H1 (cell line): ENCODE results near the gene PIK3R1. TPM values are rescaled to one million over a fixed set of nuclear protein-coding genes. Genes with fewer than 3 reads are reported as not detected.

Source experiments
- CTCF ChIA-PET: fragments of 300-600 bp; sonication (Branson Sonifier 250); formaldehyde crosslinking; loops from one replicate; lab custom pipeline; 2021; ENCODE audit not compliant: partially characterized antibody; lab: Charles Lee
- POLR2A ChIA-PET: fragments of 300-600 bp; sonication (Branson Sonifier 250); formaldehyde crosslinking; loops from one replicate; lab custom pipeline; 2021; ENCODE audit warnings: inconsistent platforms; ENCODE audit not compliant: partially characterized antibody; lab: Charles Lee
- DNase-seq, 2 experiments: peaks; one replicate each; pipeline versions ENCODE4 v3.0.0 to v3.0.0-alpha.2; 2010 to 2022; ENCODE audit warnings: low spot score in 2 of 2, low read depth in 1 of 2, mixed read lengths in 1 of 2
- FAIRE-seq: peaks from 2 replicates; lab custom pipeline; 2011; peaks lifted over from hg19 to GRCh38; lab: Jason Lieb, UNC
- H2AFZ ChIP-seq: 2 replicates; pipeline ENCODE4 v1.8.1; 2012; ENCODE audit warnings: low read length, inconsistent platforms
- H2AK5ac ChIP-seq: 2 replicates; pipeline ENCODE4 v1.6.1; 2013; ENCODE audit warnings: low read depth, low read length
- H2BK120ac ChIP-seq: replicated peaks from 2 replicates; pipeline ENCODE3; 2013; ENCODE audit warnings: low read depth, low read length, inconsistent platforms
- H2BK12ac ChIP-seq: 2 replicates; pipeline ENCODE4 v1.6.1; 2013; ENCODE audit warnings: low read depth, low read length
- H2BK15ac ChIP-seq: 2 replicates; pipeline ENCODE4 v1.6.1; 2013; ENCODE audit warnings: low read length
- H2BK20ac ChIP-seq: 2 replicates; pipeline ENCODE4 v1.6.1; 2013; ENCODE audit warnings: low read length
- H2BK5ac ChIP-seq: 2 replicates; pipeline ENCODE4 v1.6.1; 2013; ENCODE audit warnings: low read depth, low read length
- H3K14ac ChIP-seq: 2 replicates; pipeline ENCODE4 v1.6.1; 2013; ENCODE audit warnings: inconsistent platforms; ENCODE audit not compliant: insufficient read length
- H3K18ac ChIP-seq: 2 replicates; pipeline ENCODE4 v1.6.1; 2013; ENCODE audit warnings: low read length; ENCODE audit errors: extremely low read depth
- H3K23ac ChIP-seq: 2 replicates; pipeline ENCODE4 v1.6.1; 2013; ENCODE audit warnings: inconsistent platforms; ENCODE audit not compliant: insufficient read length
- H3K23me2 ChIP-seq: 2 replicates; pipeline ENCODE4 v1.6.1; 2013; ENCODE audit warnings: low read depth, low read length
- H3K27ac ChIP-seq: 2 replicates; pipeline ENCODE4 v1.6.1; 2011; ENCODE audit warnings: low read depth, low read length, inconsistent platforms
- H3K27me3 ChIP-seq, 4 experiments: replicated peaks in 1 of 4; 1 replicate in 1 of 4; 2 replicates in 3 of 4; pipeline versions ENCODE4 v1.6.1 to v1.8.1; 2011 to 2013; ENCODE audit warnings: low read length in 3 of 4, mild to moderate bottlenecking in 3 of 4, inconsistent platforms in 2 of 4, mixed read lengths in 2 of 4, moderate library complexity in 1 of 4; ENCODE audit not compliant: control insufficient read depth in 3 of 4, insufficient read depth in 3 of 4; ENCODE audit errors: extremely low read depth in 1 of 4
- H3K36me3 ChIP-seq, 4 experiments: 2 replicates each; pipeline versions ENCODE4 v1.6.1 to v1.8.1; 2011 to 2013; ENCODE audit warnings: mild to moderate bottlenecking in 4 of 4, low read length in 3 of 4, moderate library complexity in 2 of 4, control low read depth in 1 of 4, inconsistent platforms in 1 of 4; ENCODE audit not compliant: insufficient read depth in 4 of 4, control insufficient read depth in 2 of 4
- H3K4ac ChIP-seq: replicated peaks from 2 replicates; pipeline ENCODE3; 2013; ENCODE audit warnings: low read length, low read depth, mixed read lengths, inconsistent platforms; ENCODE audit not compliant: insufficient read length
- H3K4me1 ChIP-seq, 4 experiments: replicated peaks in 1 of 4; 1 replicate in 1 of 4; 2 replicates in 3 of 4; pipeline versions ENCODE4 v1.6.1 to v1.8.1; 2011 to 2013; ENCODE audit warnings: low read length in 3 of 4, inconsistent platforms in 2 of 4, mixed read lengths in 1 of 4; ENCODE audit not compliant: insufficient read depth in 4 of 4, control insufficient read depth in 3 of 4
- H3K4me2 ChIP-seq, 2 experiments: 2 replicates each; pipeline versions ENCODE4 v1.6.1 to v1.8.1; 2011 to 2013; ENCODE audit warnings: low read depth in 2 of 2, low read length in 2 of 2, control low read depth in 1 of 2, inconsistent platforms in 1 of 2, mild to moderate bottlenecking in 1 of 2; ENCODE audit not compliant: insufficient read depth in 1 of 2
- H3K4me3 ChIP-seq, 4 experiments: fragments of 200-600, 300-600 bp in 1 of 4; sonication (generic), shearing (Covaris generic), sonication (Bioruptor Twin) in 1 of 4; 2 replicates each; pipeline versions ENCODE4 v1.5.1 to v1.8.1; 2011 to 2016; ENCODE audit warnings: low read length in 4 of 4, low read depth in 3 of 4, control low read depth in 2 of 4, inconsistent platforms in 2 of 4, mild to moderate bottlenecking in 2 of 4, mixed read lengths in 1 of 4, moderate library complexity in 1 of 4; ENCODE audit not compliant: insufficient read depth in 2 of 4; ENCODE audit errors: extremely low read depth in 1 of 4
- H3K56ac ChIP-seq: replicated peaks from 2 replicates; pipeline ENCODE3; 2013; ENCODE audit warnings: low read depth, mild to moderate bottlenecking, mixed read lengths, low read length, inconsistent platforms; ENCODE audit not compliant: insufficient read length
- H3K79me1 ChIP-seq: 2 replicates; pipeline ENCODE4 v1.6.1; 2013; ENCODE audit warnings: low read depth, low read length, control low read depth
- H3K79me2 ChIP-seq, 2 experiments: 2 replicates each; pipeline versions ENCODE4 v1.6.1 to v1.8.1; 2012 to 2013; ENCODE audit warnings: low read length in 2 of 2, mild to moderate bottlenecking in 2 of 2, inconsistent platforms in 1 of 2; ENCODE audit not compliant: insufficient read depth in 2 of 2, control insufficient read depth in 1 of 2
- H3K9ac ChIP-seq, 4 experiments: replicated peaks in 1 of 4; 1 replicate in 1 of 4; 2 replicates in 3 of 4; pipeline versions ENCODE4 v1.6.1 to v1.8.1; 2011 to 2013; ENCODE audit warnings: low read depth in 3 of 4, low read length in 3 of 4, control low read depth in 2 of 4, mild to moderate bottlenecking in 2 of 4, moderate library complexity in 2 of 4, inconsistent platforms in 1 of 4; ENCODE audit errors: extremely low read depth in 1 of 4
- H3K9me3 ChIP-seq, 2 experiments: 2 replicates each; pipeline versions ENCODE4 v1.6.1 to v1.8.1; 2012 to 2013; ENCODE audit warnings: mild to moderate bottlenecking in 2 of 2, moderate library complexity in 2 of 2, control low read depth in 1 of 2, inconsistent platforms in 1 of 2, low read depth in 1 of 2, low read length in 1 of 2, mixed read lengths in 1 of 2; ENCODE audit not compliant: insufficient read depth in 2 of 2
- H4K20me1 ChIP-seq, 2 experiments: replicated peaks in 1 of 2; 2 replicates each; pipeline versions ENCODE3 to v1.8.1; 2011 to 2013; ENCODE audit warnings: inconsistent platforms in 2 of 2, low read length in 2 of 2, mild to moderate bottlenecking in 1 of 2; ENCODE audit not compliant: insufficient read depth in 2 of 2, control insufficient read depth in 1 of 2
- H4K5ac ChIP-seq: 2 replicates; pipeline ENCODE4 v1.6.1; 2013; ENCODE audit warnings: low read length, low read depth, mixed read lengths, inconsistent platforms; ENCODE audit not compliant: insufficient read length
- H4K8ac ChIP-seq: 2 replicates; pipeline ENCODE4 v1.8.0; 2013; ENCODE audit warnings: mild to moderate bottlenecking, moderate library complexity, low read length, inconsistent platforms; ENCODE audit not compliant: insufficient read depth; ENCODE audit errors: extremely low read depth
- H4K91ac ChIP-seq: replicated peaks from 2 replicates; pipeline ENCODE3; 2013; ENCODE audit warnings: low read length, mixed read lengths, inconsistent platforms; ENCODE audit not compliant: insufficient read length
- CEBPB ChIP-seq: IDR thresholded peaks from 2 replicates; pipeline ENCODE4 v1.6.1; 2012; ENCODE audit warnings: low read depth, low read length
- CREB1 ChIP-seq: IDR thresholded peaks from 2 replicates; pipeline ENCODE4 v1.6.1; 2012; ENCODE audit warnings: inconsistent platforms
- GABPA ChIP-seq: IDR thresholded peaks from 2 replicates; pipeline ENCODE4 v1.6.1; 2011; ENCODE audit warnings: mild to moderate bottlenecking, low read length, moderate library complexity, borderline replicate concordance; ENCODE audit not compliant: insufficient read depth
- HDAC2 ChIP-seq, 2 experiments: fragments of 300-600 bp in 1 of 2; sonication (generic) in 1 of 2; IDR thresholded peaks; 2 replicates each; pipeline ENCODE4 v1.6.1; 2011 to 2012; ENCODE audit warnings: low read depth in 2 of 2, low read length in 2 of 2, mild to moderate bottlenecking in 2 of 2, moderate library complexity in 2 of 2, borderline replicate concordance in 1 of 2, inconsistent platforms in 1 of 2
- MAFK ChIP-seq: IDR thresholded peaks from 2 replicates; pipeline ENCODE4 v1.6.1; 2012; ENCODE audit warnings: low read depth, mild to moderate bottlenecking, improper control_type of control experiment, low read length
- NANOG ChIP-seq: IDR thresholded peaks from 2 replicates; pipeline ENCODE4 v1.6.1; 2011; ENCODE audit warnings: low read length, low read depth, mild to moderate bottlenecking, inconsistent platforms; ENCODE audit not compliant: insufficient read depth, poor library complexity, severe bottlenecking
- NRF1 ChIP-seq: IDR thresholded peaks from 2 replicates; pipeline ENCODE4 v1.6.1; 2011; ENCODE audit warnings: mild to moderate bottlenecking, low read depth, low read length, improper control_type of control experiment
- PHF8 ChIP-seq: fragments of 200-600 bp; sonication (generic); conservative IDR thresholded peaks from 2 replicates; pipeline ENCODE4 v1.7.1; 2012; ENCODE audit warnings: low read depth, mild to moderate bottlenecking, inconsistent platforms, low read length, moderate library complexity
- POLR2A ChIP-seq, 2 experiments: IDR thresholded peaks; 1 replicate in 1 of 2; 2 replicates in 1 of 2; pipeline ENCODE4 v1.6.1; 2011; ENCODE audit warnings: low read depth in 2 of 2, low read length in 2 of 2, mild to moderate bottlenecking in 2 of 2; ENCODE audit errors: control extremely low read depth in 1 of 2
- RAD21 ChIP-seq, 2 experiments: IDR thresholded peaks in 1 of 2; conservative IDR thresholded peaks in 1 of 2; 2 replicates each; pipeline ENCODE4 v1.6.1; 2011; ENCODE audit warnings: low read depth in 2 of 2, low read length in 2 of 2, improper control_type of control experiment in 1 of 2, inconsistent platforms in 1 of 2, mild to moderate bottlenecking in 1 of 2, moderate library complexity in 1 of 2
- RFX5 ChIP-seq: IDR thresholded peaks from 2 replicates; pipeline ENCODE4 v1.6.1; 2011; ENCODE audit warnings: low read depth, low read length, improper control_type of control experiment, borderline replicate concordance
- ZNF274 ChIP-seq: IDR thresholded peaks from 2 replicates; pipeline ENCODE4 v1.7.0; 2012; ENCODE audit warnings: low read length, borderline replicate concordance; ENCODE audit errors: extremely low read depth
- WGBS, 2 experiments: shearing (Covaris generic) in 1 of 2; methylation state at CpG; one replicate each; pipeline versions ENCODE4 v1.1.6 to v1.1.7; 2013 to 2015; ENCODE audit warnings: low lambda C conversion rate in 2 of 2, mixed read lengths in 2 of 2, inconsistent platforms in 1 of 2, low coverage in 1 of 2, missing lambda C conversion rate in 1 of 2; ENCODE audit not compliant: insufficient replicate concordance in 2 of 2, insufficient coverage in 1 of 2, insufficient read length in 1 of 2; ENCODE audit errors: extremely low coverage in 1 of 2, missing lambda C conversion rate in 1 of 2; 5-methylcytosine and 5-hydroxymethylcytosine counted together
- polyA plus RNA-seq, 7 experiments: library from polyadenylated mRNA; depleted of rRNA in 3 of 7; stranded (reverse) in 5 of 7; unstranded in 2 of 7; fragments of >200 nt in 5 of 7; fragments of 200-250 nt in 2 of 7; gene quantifications; 1 replicate in 5 of 7; 2 replicates in 1 of 7; 4 replicates in 1 of 7; pipeline versions ENCODE4 v1.2.1 to v1.2.3, GENCODE V29; 2011 to 2013; ENCODE audit warnings: missing spikeins in 2 of 7, mixed read lengths in 2 of 7
- total RNA-seq: library from RNA; stranded (reverse); fragmentation: NEBNext Ultra II Directional; extraction: Animal tissue kit (Norgen Biotek cat#: 25700); gene quantifications from 2 replicates; pipeline ENCODE4 v1.2.1, GENCODE V29; 2021
- TF ChIP-seq, protein P1 (sequence below): IDR thresholded peaks from 2 replicates; pipeline ENCODE4 v1.6.1; 2012; ENCODE audit warnings: inconsistent platforms

The PIK3R1 gene
- total and polyA plus RNA-seq, 2 of the 8 experiments (the other 6 are each of a cell fraction or from before 2014, with no cell fraction given): 2.3 to 13.7 TPM

- Histone ChIP-seq H3K9me3 (no peaks in the 10 kb centered on the region; a peak in 1 of 4 replicates), H3K4me1 (no peaks in the 10 kb centered on the region), H3K4me2 (no peak overlapping the region), H3K79me2 (peaks cover 0 to 19% of the 10 kb centered on the region in 2 experiments; a peak in 2 of 4 replicates), H2BK5ac (no peak overlapping the region), H3K18ac (no peak overlapping the region), H2BK12ac (no peak overlapping the region), H4K5ac (no peak overlapping the region), H3K14ac (no peak overlapping the region), H3K56ac (no peak overlapping the region), H2AK5ac (no peak overlapping the region), H2BK20ac (no peak overlapping the region), H2AFZ (no peak overlapping the region), H3K23me2 (no peaks in the 10 kb centered on the region), H3K23ac (no peak overlapping the region), H4K91ac (no peak overlapping the region), H3K79me1 (peaks cover 5% of the 10 kb centered on the region; the same call in 1 of the 2 replicates), H3K9ac (no peak overlapping the region), H2BK15ac (no peak overlapping the region; the same call in 1 of the 2 replicates), H4K20me1 (peaks cover 0 to 2% of the 10 kb centered on the region in 2 experiments), H3K36me3 (peaks cover 0 to 7% (median 0%) of the 10 kb centered on the region in 4 experiments; a peak in 1 of 8 replicates), H3K27me3 (peaks cover 0 to 1% (median under 1%) of the 10 kb centered on the region in 4 experiments; a peak in 2 of 7 replicates), H2BK120ac (no peak overlapping the region), H3K4me3 (no peak overlapping the region), H3K27ac (no peak overlapping the region), H4K8ac (no peak overlapping the region), H3K4ac (no peak overlapping the region)
- CTCF ChIA-PET: interaction anchor here (0.6 to 1.5 kb wide), 3 partner anchors 24 to 744 kb away, joined by 3 to 5 read pairs (median 4); no protein-coding TSS in a partner anchor
- 85% methylated on average over 4 of the region's 4 CpGs; no CpG with 5 or more reads in 1 of the 2 experiments for WGBS, 2 experiments
- POLR2A ChIA-PET: no interaction called here
- FAIRE-seq: no peak
- no peak for DNase-seq
- TF ChIP-seq RFX5 (no peak), CREB1 (no peak), MAFK (no peak), GABPA (no peak), PHF8 (no peak), NANOG (no peak), NRF1 (no peak), ZNF274 (no peak), CEBPB (no peak), HDAC2 (IDR thresholded peaks at IDR 0.05; ENCODE audit: borderline replicate concordance in 1 of 2, low read depth in 2 of 2, low read length in 2 of 2) (no peak), RAD21 (IDR thresholded peaks at IDR 0.05 in 1 of 2, conservative IDR thresholded peaks at IDR 0.05 in 1 of 2; ENCODE audit: low read depth in 2 of 2, low read length in 2 of 2) (no peak), POLR2A (IDR thresholded peaks at IDR 0.05; ENCODE audit: control extremely low read depth in 1 of 2, low read depth in 2 of 2, low read length in 2 of 2) (no peak)
- TF ChIP-seq, protein P1, sequence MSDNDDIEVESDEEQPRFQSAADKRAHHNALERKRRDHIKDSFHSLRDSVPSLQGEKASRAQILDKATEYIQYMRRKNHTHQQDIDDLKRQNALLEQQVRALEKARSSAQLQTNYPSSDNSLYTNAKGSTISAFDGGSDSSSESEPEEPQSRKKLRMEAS: no peak
Measured at GRCh38 chr5:68222824-68223354, 7.3 kb downstream of the PIK3R1 start.
